ENCODE data around the gene ATG4A.
A peak's percentile ranks its signal among the peaks of the same experiment; 100 is the strongest.

The ATG4A gene

GRCh38 chrX:108071578-108071977 lies 20.0 kb upstream of the ATG4A start:
- no peaks in the 10 kb centered on the region for H3K27me3 ChIP-seq (replicated peaks; ENCODE audit: control insufficient read depth, insufficient read depth, low read length, poor library complexity, severe bottlenecking)
- H3K27ac ChIP-seq (ENCODE audit: insufficient read depth, low read length, poor library complexity, severe bottlenecking): no peak overlapping the region
- no peaks in the 10 kb centered on the region for H3K9me3 ChIP-seq (ENCODE audit: control insufficient read depth, low read length)
- DNase-seq: no peak
- no peaks in the 10 kb centered on the region for H3K4me1 ChIP-seq (ENCODE audit: control insufficient read depth, insufficient read depth, low read length, poor library complexity, severe bottlenecking)
- peaks cover 5% of the 10 kb centered on the region for H3K36me3 ChIP-seq (ENCODE audit: control insufficient read depth, insufficient read depth, low read length)
- H3K4me3 ChIP-seq (ENCODE audit: insufficient read depth, low read depth, low read length, poor library complexity, severe bottlenecking): no peak overlapping the region

GRCh38 chrX:108072746-108073145 lies 18.8 kb upstream of the ATG4A start:
- no peak for DNase-seq
- H3K4me1 ChIP-seq (ENCODE audit: control insufficient read depth, insufficient read depth, low read length, poor library complexity, severe bottlenecking): no peaks in the 10 kb centered on the region
- no peak overlapping the region for H3K4me3 ChIP-seq (ENCODE audit: insufficient read depth, low read depth, low read length, poor library complexity, severe bottlenecking)
- H3K36me3 ChIP-seq (ENCODE audit: control insufficient read depth, insufficient read depth, low read length): peaks cover 11% of the 10 kb centered on the region
- no peak overlapping the region for H3K27ac ChIP-seq (ENCODE audit: insufficient read depth, low read length, poor library complexity, severe bottlenecking)
- H3K27me3 ChIP-seq (replicated peaks; ENCODE audit: control insufficient read depth, insufficient read depth, low read length, poor library complexity, severe bottlenecking): no peaks in the 10 kb centered on the region
- no peaks in the 10 kb centered on the region for H3K9me3 ChIP-seq (ENCODE audit: control insufficient read depth, low read length)

- Histone ChIP-seq H3K9me3 (ENCODE audit: control insufficient read depth, low read length) (no peaks in the 10 kb centered on the region), H3K27me3 (replicated peaks; ENCODE audit: control insufficient read depth, insufficient read depth, low read length, poor library complexity, severe bottlenecking) (no peaks in the 10 kb centered on the region), H3K4me3 (ENCODE audit: insufficient read depth, low read depth, low read length, poor library complexity, severe bottlenecking) (no peak overlapping the region), H3K27ac (ENCODE audit: insufficient read depth, low read length, poor library complexity, severe bottlenecking) (no peak overlapping the region), H3K4me1 (ENCODE audit: control insufficient read depth, insufficient read depth, low read length, poor library complexity, severe bottlenecking) (no peaks in the 10 kb centered on the region), H3K36me3 (ENCODE audit: control insufficient read depth, insufficient read depth, low read length) (peaks cover 6% of the 10 kb centered on the region)
- no peak for DNase-seq
Observed at GRCh38 chrX:108081110-108081509, 10.5 kb upstream of the ATG4A start.

- no peak for DNase-seq
- Histone ChIP-seq H3K27me3 (replicated peaks; ENCODE audit: control insufficient read depth, insufficient read depth, low read length, poor library complexity, severe bottlenecking) (no peaks in the 10 kb centered on the region), H3K4me3 (ENCODE audit: insufficient read depth, low read depth, low read length, poor library complexity, severe bottlenecking) (no peak overlapping the region), H3K4me1 (ENCODE audit: control insufficient read depth, insufficient read depth, low read length, poor library complexity, severe bottlenecking) (no peaks in the 10 kb centered on the region), H3K9me3 (ENCODE audit: control insufficient read depth, low read length) (no peaks in the 10 kb centered on the region), H3K27ac (ENCODE audit: insufficient read depth, low read length, poor library complexity, severe bottlenecking) (no peak overlapping the region), H3K36me3 (ENCODE audit: control insufficient read depth, insufficient read depth, low read length) (peaks cover 11% of the 10 kb centered on the region)
Observed at GRCh38 chrX:108087792-108088191, 3.8 kb upstream of the ATG4A start.

GRCh38 chrX:108088511-108088910 lies 3.1 kb upstream of the ATG4A start:
- Histone ChIP-seq H3K4me3 (ENCODE audit: insufficient read depth, low read depth, low read length, poor library complexity, severe bottlenecking) (no peak overlapping the region), H3K27me3 (replicated peaks; ENCODE audit: control insufficient read depth, insufficient read depth, low read length, poor library complexity, severe bottlenecking) (no peaks in the 10 kb centered on the region), H3K27ac (ENCODE audit: insufficient read depth, low read length, poor library complexity, severe bottlenecking) (no peak overlapping the region), H3K36me3 (ENCODE audit: control insufficient read depth, insufficient read depth, low read length) (peaks cover 11% of the 10 kb centered on the region), H3K9me3 (ENCODE audit: control insufficient read depth, low read length) (no peaks in the 10 kb centered on the region), H3K4me1 (ENCODE audit: control insufficient read depth, insufficient read depth, low read length, poor library complexity, severe bottlenecking) (no peaks in the 10 kb centered on the region)
- no peak for DNase-seq

GRCh38 chrX:108090491-108091263 lies 901 bp upstream of the ATG4A start:
- DNase-seq: no peak

GRCh38 chrX:108091878-108092291 lies 307 bp downstream of the ATG4A start:
- no peak for DNase-seq
- H3K36me3 ChIP-seq (ENCODE audit: control insufficient read depth, insufficient read depth, low read length): peaks cover 4% of the 10 kb centered on the region
- peak overlapping the region; percentile 75 for H3K4me3 ChIP-seq (ENCODE audit: insufficient read depth, low read depth, low read length, poor library complexity, severe bottlenecking)
- H3K27ac ChIP-seq (ENCODE audit: insufficient read depth, low read length, poor library complexity, severe bottlenecking): peak overlapping the region; percentile 86
- no peaks in the 10 kb centered on the region for H3K27me3 ChIP-seq (replicated peaks; ENCODE audit: control insufficient read depth, insufficient read depth, low read length, poor library complexity, severe bottlenecking)
- H3K9me3 ChIP-seq (ENCODE audit: control insufficient read depth, low read length): no peaks in the 10 kb centered on the region
- no peaks in the 10 kb centered on the region for H3K4me1 ChIP-seq (ENCODE audit: control insufficient read depth, insufficient read depth, low read length, poor library complexity, severe bottlenecking)

More at GRCh38 chrX:108090491-108091263, 901 bp upstream of the ATG4A start:
- Histone ChIP-seq H3K4me1 (ENCODE audit: control insufficient read depth, insufficient read depth, low read length, poor library complexity, severe bottlenecking) (no peaks in the 10 kb centered on the region), H3K27ac (ENCODE audit: insufficient read depth, low read length, poor library complexity, severe bottlenecking) (peak overlapping the region; percentile 86), H3K27me3 (replicated peaks; ENCODE audit: control insufficient read depth, insufficient read depth, low read length, poor library complexity, severe bottlenecking) (no peaks in the 10 kb centered on the region), H3K4me3 (ENCODE audit: insufficient read depth, low read depth, low read length, poor library complexity, severe bottlenecking) (peak overlapping the region; percentile 75), H3K9me3 (ENCODE audit: control insufficient read depth, low read length) (no peaks in the 10 kb centered on the region), H3K36me3 (ENCODE audit: control insufficient read depth, insufficient read depth, low read length) (peaks cover 11% of the 10 kb centered on the region)

- H3K4me1 ChIP-seq (ENCODE audit: control insufficient read depth, insufficient read depth, low read length, poor library complexity, severe bottlenecking): no peaks in the 10 kb centered on the region
- no peaks in the 10 kb centered on the region for H3K36me3 ChIP-seq (ENCODE audit: control insufficient read depth, insufficient read depth, low read length)
- DNase-seq: no peak
Observed at GRCh38 chrX:108097380-108097779, 5.8 kb downstream of the ATG4A start.

GRCh38 chrX:108105473-108105872 lies 13.9 kb downstream of the ATG4A start:
- no peaks in the 10 kb centered on the region for H3K9me3 ChIP-seq (ENCODE audit: control insufficient read depth, low read length)
- no peak overlapping the region for H3K4me3 ChIP-seq (ENCODE audit: insufficient read depth, low read depth, low read length, poor library complexity, severe bottlenecking)
- H3K4me1 ChIP-seq (ENCODE audit: control insufficient read depth, insufficient read depth, low read length, poor library complexity, severe bottlenecking): no peaks in the 10 kb centered on the region
- H3K27ac ChIP-seq (ENCODE audit: insufficient read depth, low read length, poor library complexity, severe bottlenecking): no peak overlapping the region
- no peaks in the 10 kb centered on the region for H3K27me3 ChIP-seq (replicated peaks; ENCODE audit: control insufficient read depth, insufficient read depth, low read length, poor library complexity, severe bottlenecking)
- no peak for DNase-seq
- no peaks in the 10 kb centered on the region for H3K36me3 ChIP-seq (ENCODE audit: control insufficient read depth, insufficient read depth, low read length)

More at GRCh38 chrX:108097380-108097779, 5.8 kb downstream of the ATG4A start:
- no peak overlapping the region for H3K4me3 ChIP-seq (ENCODE audit: insufficient read depth, low read depth, low read length, poor library complexity, severe bottlenecking)
- H3K9me3 ChIP-seq (ENCODE audit: control insufficient read depth, low read length): no peaks in the 10 kb centered on the region
- no peak overlapping the region for H3K27ac ChIP-seq (ENCODE audit: insufficient read depth, low read length, poor library complexity, severe bottlenecking)
- H3K27me3 ChIP-seq (replicated peaks; ENCODE audit: control insufficient read depth, insufficient read depth, low read length, poor library complexity, severe bottlenecking): no peaks in the 10 kb centered on the region

GRCh38 chrX:108114541-108114940 lies 23.0 kb downstream of the ATG4A start:
- Histone ChIP-seq H3K4me1 (ENCODE audit: control insufficient read depth, insufficient read depth, low read length, poor library complexity, severe bottlenecking) (no peaks in the 10 kb centered on the region), H3K27ac (ENCODE audit: insufficient read depth, low read length, poor library complexity, severe bottlenecking) (no peak overlapping the region), H3K36me3 (ENCODE audit: control insufficient read depth, insufficient read depth, low read length) (no peaks in the 10 kb centered on the region), H3K4me3 (ENCODE audit: insufficient read depth, low read depth, low read length, poor library complexity, severe bottlenecking) (no peak overlapping the region), H3K9me3 (ENCODE audit: control insufficient read depth, low read length) (no peaks in the 10 kb centered on the region), H3K27me3 (replicated peaks; ENCODE audit: control insufficient read depth, insufficient read depth, low read length, poor library complexity, severe bottlenecking) (no peaks in the 10 kb centered on the region)
- no peak for DNase-seq
